ENCODE results near the gene RAC2. TPM values are rescaled to one million over a fixed set of nuclear protein-coding genes. Genes with fewer than 3 reads are reported as not detected.

The RAC2 gene
- total and polyA plus RNA-seq, 12 donors = 2.8 to 17.9 (median 10.6) TPM

DNA sequence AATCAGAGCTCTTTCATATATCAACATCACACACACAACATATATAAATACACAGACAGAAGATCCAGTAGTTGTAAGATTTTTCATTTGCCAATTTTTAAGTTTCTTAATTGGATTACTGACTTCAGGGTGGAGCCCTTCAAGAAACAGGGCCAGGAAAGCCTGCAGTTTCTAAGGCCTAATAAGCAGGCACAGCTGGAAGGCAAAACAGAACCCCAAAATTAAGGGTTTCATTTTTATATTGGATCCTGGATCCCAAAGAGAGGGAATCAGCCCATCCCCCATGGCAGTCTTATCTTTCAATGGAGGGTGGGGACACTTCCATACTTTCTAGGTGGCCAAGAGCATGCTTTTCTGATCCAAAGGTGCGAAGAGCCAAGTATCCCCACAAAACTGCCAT is 51.3 kb downstream of the RAC2 start:
- peak in 2 of 7 donors; percentile 3 to 9 for DNase-seq
- H3K36me3 ChIP-seq (replicated peaks in 1 of 2) = no peaks in the 10 kb centered on the region
- WGBS, 4 donors = 78 to 100% (median 95%) methylated on average over 1 of the region's 1 CpG

DNA sequence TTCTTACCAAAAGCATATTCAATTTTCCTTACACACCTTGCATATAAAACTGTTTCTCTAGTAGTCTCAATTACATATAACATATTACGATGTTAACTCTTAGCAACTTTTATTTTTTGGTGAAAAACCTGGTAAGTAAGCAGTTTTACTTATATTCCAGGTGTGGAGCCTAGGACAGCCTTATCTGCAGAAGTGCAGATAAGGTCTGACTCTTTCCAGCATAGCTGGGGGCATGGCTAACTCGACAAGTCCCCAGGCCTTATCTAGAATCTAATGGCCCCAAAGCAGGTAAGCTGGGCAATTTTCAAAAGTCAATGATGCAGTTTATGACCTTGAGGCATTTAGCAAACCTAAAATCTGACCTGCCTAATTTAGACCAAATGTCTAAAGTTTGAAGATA is 51.9 kb downstream of the RAC2 start:
- no peaks in the 10 kb centered on the region for H3K27me3 ChIP-seq
- 58 to 75% (median 70%) methylated on average over 2 of the region's 2 CpGs for WGBS, 4 donors
- intact Hi-C loops (cut with DNase I) = no loop called here
- no peak overlapping the region for H3K4me3 ChIP-seq
- no peaks in the 10 kb centered on the region for H3K9me3 ChIP-seq (replicated peaks in 1 of 3)
- TF ChIP-seq, protein P1, sequence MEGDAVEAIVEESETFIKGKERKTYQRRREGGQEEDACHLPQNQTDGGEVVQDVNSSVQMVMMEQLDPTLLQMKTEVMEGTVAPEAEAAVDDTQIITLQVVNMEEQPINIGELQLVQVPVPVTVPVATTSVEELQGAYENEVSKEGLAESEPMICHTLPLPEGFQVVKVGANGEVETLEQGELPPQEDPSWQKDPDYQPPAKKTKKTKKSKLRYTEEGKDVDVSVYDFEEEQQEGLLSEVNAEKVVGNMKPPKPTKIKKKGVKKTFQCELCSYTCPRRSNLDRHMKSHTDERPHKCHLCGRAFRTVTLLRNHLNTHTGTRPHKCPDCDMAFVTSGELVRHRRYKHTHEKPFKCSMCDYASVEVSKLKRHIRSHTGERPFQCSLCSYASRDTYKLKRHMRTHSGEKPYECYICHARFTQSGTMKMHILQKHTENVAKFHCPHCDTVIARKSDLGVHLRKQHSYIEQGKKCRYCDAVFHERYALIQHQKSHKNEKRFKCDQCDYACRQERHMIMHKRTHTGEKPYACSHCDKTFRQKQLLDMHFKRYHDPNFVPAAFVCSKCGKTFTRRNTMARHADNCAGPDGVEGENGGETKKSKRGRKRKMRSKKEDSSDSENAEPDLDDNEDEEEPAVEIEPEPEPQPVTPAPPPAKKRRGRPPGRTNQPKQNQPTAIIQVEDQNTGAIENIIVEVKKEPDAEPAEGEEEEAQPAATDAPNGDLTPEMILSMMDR (IDR thresholded peaks at IDR 0.05) = no peak
- TF ChIP-seq POLR2A (IDR thresholded peaks at IDR 0.05) = no peak
- H3K27ac ChIP-seq = no peak overlapping the region
- no peaks in the 10 kb centered on the region for H3K36me3 ChIP-seq (replicated peaks in 1 of 2)
- no peak for DNase-seq
- peaks cover 40 to 63% of the 10 kb centered on the region in 2 donors for H3K4me1 ChIP-seq (replicated peaks in 1 of 2)

More for the DNA sequence above, 51.3 kb downstream of the RAC2 start:
- Histone ChIP-seq H3K4me3 (no peak overlapping the region), H3K9me3 (replicated peaks in 1 of 3) (no peaks in the 10 kb centered on the region), H3K27me3 (no peaks in the 10 kb centered on the region), H3K27ac (peak overlapping the region in 2 of 5 donors; percentile 95 to 96), H3K4me1 (replicated peaks in 1 of 2) (peaks cover 44 to 63% of the 10 kb centered on the region in 2 donors)
- intact Hi-C loops (cut with DNase I) = no loop called here
- TF ChIP-seq, protein P1 (IDR thresholded peaks at IDR 0.05) = no peak
- TF ChIP-seq POLR2A (IDR thresholded peaks at IDR 0.05) = no peak

DNA sequence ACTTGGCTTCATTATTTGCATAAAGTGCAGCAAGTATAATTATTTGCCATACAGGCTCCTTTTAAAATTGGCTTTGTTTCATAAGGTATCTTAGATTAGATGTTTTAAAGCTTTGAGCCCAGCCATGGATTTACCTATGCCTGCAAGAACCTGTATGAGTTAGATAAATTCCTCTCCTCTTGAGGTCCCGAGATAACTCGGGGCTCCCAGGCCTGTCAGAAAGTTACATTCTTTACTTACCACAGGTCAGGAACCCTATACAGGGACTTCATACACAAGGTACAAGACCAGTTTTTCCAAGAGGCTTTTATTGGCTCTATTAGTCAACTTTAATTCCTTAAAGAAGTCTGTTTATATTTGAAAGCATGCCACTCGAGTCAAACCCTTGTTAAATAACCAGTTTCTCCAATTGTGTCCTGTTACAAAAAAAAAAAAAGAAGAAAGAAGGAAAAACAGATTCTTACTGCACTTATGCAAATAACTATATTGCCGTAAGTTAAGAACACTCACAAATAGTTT is 53.7 kb downstream of the RAC2 start:
- WGBS, 4 donors = 47 to 95% (median 76%) methylated on average over 4 of the region's 4 CpGs

DNA sequence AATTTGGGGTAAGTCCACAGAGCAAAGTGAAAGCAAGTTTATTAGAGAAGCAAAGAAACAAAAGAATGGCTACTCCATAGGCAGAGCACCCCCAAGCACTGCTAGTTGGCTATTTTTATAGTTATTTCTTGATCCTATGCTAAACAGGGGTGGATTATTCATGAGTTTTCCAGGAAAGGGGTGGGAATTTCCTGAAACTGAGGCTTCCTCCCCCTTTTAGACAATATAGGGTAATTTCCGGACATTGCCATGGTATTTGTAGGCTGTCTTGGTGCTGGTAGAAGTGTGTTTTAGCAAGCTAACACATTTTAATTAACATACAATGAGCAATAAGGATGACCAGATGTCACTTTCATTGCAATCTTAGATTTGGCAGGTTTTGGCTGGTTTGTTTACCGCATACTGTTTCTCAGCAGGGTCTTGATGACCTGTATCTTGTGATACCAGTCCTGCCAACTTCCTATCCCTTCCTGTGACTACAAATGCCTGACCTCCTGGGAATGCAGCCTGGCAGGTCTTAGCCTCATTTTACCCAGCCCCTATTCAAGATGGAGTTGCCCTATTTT is 55.1 kb downstream of the RAC2 start:
- no peak for TF ChIP-seq POLR2A (IDR thresholded peaks at IDR 0.05)
- TF ChIP-seq, protein P1 (IDR thresholded peaks at IDR 0.05) = no peak
- intact Hi-C loops (cut with DNase I) = no loop called here
- Histone ChIP-seq H3K9me3 (replicated peaks in 1 of 3) (no peaks in the 10 kb centered on the region), H3K36me3 (replicated peaks in 1 of 2) (no peaks in the 10 kb centered on the region), H3K27ac (peak overlapping the region in 4 of 5 donors; percentile 64 to 92 (median 78)), H3K4me1 (replicated peaks in 1 of 2) (peaks cover 33 to 55% of the 10 kb centered on the region in 2 donors), H3K4me3 (no peak overlapping the region), H3K27me3 (no peaks in the 10 kb centered on the region)
- 52 to 70% (median 60%) methylated on average over 2 of the region's 2 CpGs for WGBS, 4 donors
- DNase-seq = peak in 1 of 7 donors; percentile 11

More for the DNA sequence above, 53.7 kb downstream of the RAC2 start:
- no peaks in the 10 kb centered on the region for H3K27me3 ChIP-seq
- intact Hi-C loops (cut with DNase I) = no loop called here
- H3K9me3 ChIP-seq (replicated peaks in 1 of 3) = no peaks in the 10 kb centered on the region
- H3K4me3 ChIP-seq = no peak overlapping the region
- peak overlapping the region in 1 of 5 donors; percentile 88 for H3K27ac ChIP-seq
- H3K36me3 ChIP-seq (replicated peaks in 1 of 2) = no peaks in the 10 kb centered on the region
- DNase-seq = no peak
- peaks cover 37 to 60% of the 10 kb centered on the region in 2 donors for H3K4me1 ChIP-seq (replicated peaks in 1 of 2)
- TF ChIP-seq, protein P1 (IDR thresholded peaks at IDR 0.05) = no peak
- no peak for TF ChIP-seq POLR2A (IDR thresholded peaks at IDR 0.05)

Data from adrenal gland (tissue), 12 donors.